C4-2B (cell line): ENCODE results near the gene CCDC83.

Experiments used
- CTCF ChIP-seq: fragments of 450-650 bp; conservative IDR thresholded peaks from 2 replicates; pipeline ENCODE4 v1.5.1; 2017; ENCODE audit warnings: mild to moderate bottlenecking
- ZFX ChIP-seq: fragments of 450-650 bp; IDR thresholded peaks from 2 replicates; pipeline ENCODE4 v1.6.1; 2017

- TF ChIP-seq CTCF (no peak), ZFX (no peak)
Measured at GRCh38 chr11:85815186-85815931, 39.8 kb upstream of the CCDC83 start.
